Endothelial cell of umbilical vein (primary cell): ENCODE data around the gene CLCN6. TPM values are rescaled to one million over a fixed set of nuclear protein-coding genes. Genes with fewer than 3 reads are reported as not detected.

Source experiments
- BruUV-seq: library from RNA; stranded (reverse); fragments of 400-500 nt; replicated peaks from 2 replicates; lab custom pipeline; 2021; lab: Mats Ljungman, UMichigan
- CTCF ChIA-PET: fragments of 300-600, 350-600 bp; sonication (Branson Sonifier 250); formaldehyde crosslinking; loops from one replicate; lab custom pipeline; 2021; ENCODE audit warnings: antibody characterized with exemption, inconsistent platforms; lab: Charles Lee
- POLR2A ChIA-PET: fragments of 300-600, 350-600 bp; sonication (Branson Sonifier 250); formaldehyde crosslinking; loops from one replicate; lab custom pipeline; 2021; ENCODE audit warnings: antibody characterized with exemption, inconsistent platforms; lab: Charles Lee
- DNase-seq: peaks from one replicate; pipeline ENCODE4 v3.0.0-alpha.2; 2011; ENCODE audit warnings: low read depth, low spot score
- FAIRE-seq: peaks from 2 replicates; lab custom pipeline; 2011; peaks lifted over from hg19 to GRCh38; lab: Jason Lieb, UNC
- H2AFZ ChIP-seq: 2 replicates; pipeline ENCODE4 v1.6.0; 2012; ENCODE audit warnings: low read depth, low read length, control low read depth, inconsistent platforms
- H3K27ac ChIP-seq: 2 replicates; pipeline ENCODE4 v1.5.1; 2011; ENCODE audit warnings: low read depth, mild to moderate bottlenecking, control low read depth, low read length, moderate library complexity; ENCODE audit not compliant: insufficient read depth
- H3K27me3 ChIP-seq, 2 experiments: 2 replicates each; pipeline versions ENCODE4 v1.6.0 to v1.6.1; 2011; ENCODE audit warnings: low read length in 2 of 2, mixed read lengths in 1 of 2; ENCODE audit not compliant: control insufficient read depth in 2 of 2, insufficient read depth in 2 of 2
- H3K36me3 ChIP-seq, 2 experiments: 2 replicates in 1 of 2; 3 replicates in 1 of 2; pipeline ENCODE4 v1.5.1; 2011; ENCODE audit warnings: low read length in 2 of 2, mild to moderate bottlenecking in 1 of 2, moderate library complexity in 1 of 2; ENCODE audit not compliant: control insufficient read depth in 2 of 2, insufficient read depth in 2 of 2; ENCODE audit errors: extremely low read depth in 1 of 2
- H3K4me1 ChIP-seq: 3 replicates; pipeline ENCODE4 v1.5.1; 2011; ENCODE audit warnings: mild to moderate bottlenecking, low read length; ENCODE audit not compliant: control insufficient read depth, insufficient read depth; ENCODE audit errors: extremely low read depth
- H3K4me2 ChIP-seq: 2 replicates; pipeline ENCODE4 v1.6.1; 2011; ENCODE audit warnings: low read length, control low read depth, mixed read lengths; ENCODE audit not compliant: insufficient read depth
- H3K4me3 ChIP-seq, 3 experiments: fragments of 200-600 bp in 1 of 3; sonication (generic), shearing (Covaris generic) in 1 of 3; replicated peaks in 1 of 3; 2 replicates each; pipeline ENCODE4 v1.5.1; 2011 to 2016; ENCODE audit warnings: control low read depth in 3 of 3, low read length in 3 of 3, mild to moderate bottlenecking in 2 of 3, inconsistent platforms in 1 of 3, low read depth in 1 of 3, moderate library complexity in 1 of 3; ENCODE audit not compliant: insufficient read depth in 1 of 3
- H3K79me2 ChIP-seq: 2 replicates; pipeline ENCODE4 v1.6.0; 2012; ENCODE audit warnings: low read length, inconsistent platforms; ENCODE audit not compliant: control insufficient read depth, insufficient read depth
- H3K9ac ChIP-seq: replicated peaks from 2 replicates; pipeline ENCODE3; 2011; ENCODE audit warnings: low read length, control low read depth; ENCODE audit not compliant: insufficient read depth; ENCODE audit errors: extremely low read depth
- H3K9me1 ChIP-seq: replicated peaks from 3 replicates; pipeline ENCODE4 v1.6.0; 2011; ENCODE audit warnings: mild to moderate bottlenecking, low read length; ENCODE audit not compliant: control insufficient read depth, insufficient read depth; ENCODE audit errors: extremely low read depth
- H3K9me3 ChIP-seq: replicated peaks from 2 replicates; pipeline ENCODE4 v1.5.1; 2012; ENCODE audit warnings: low read length, inconsistent platforms; ENCODE audit not compliant: control insufficient read depth, insufficient read depth
- H4K20me1 ChIP-seq: replicated peaks from 2 replicates; pipeline ENCODE3; 2011; ENCODE audit warnings: mild to moderate bottlenecking, low read length; ENCODE audit not compliant: control insufficient read depth, insufficient read depth; ENCODE audit errors: extremely low read depth
- CTCF ChIP-seq, 2 donors: IDR thresholded peaks; 1 replicate in 1 of 2; 2 replicates in 1 of 2; pipeline ENCODE4 v1.5.1; 2011; ENCODE audit warnings: low read length in 2 of 2, mild to moderate bottlenecking in 2 of 2, moderate library complexity in 2 of 2, control low read depth in 1 of 2, inconsistent platforms in 1 of 2, low read depth in 1 of 2; ENCODE audit not compliant: insufficient read depth in 1 of 2; ENCODE audit errors: extremely low read depth in 1 of 2
- EZH2 ChIP-seq: IDR thresholded peaks from 2 replicates; pipeline ENCODE4 v1.6.1; 2012; ENCODE audit warnings: borderline replicate concordance, low read depth, mild to moderate bottlenecking, moderate library complexity, low read length, inconsistent platforms; ENCODE audit not compliant: severe bottlenecking
- MYC ChIP-seq: IDR thresholded peaks from one replicate; pipeline ENCODE4 v1.6.1; 2011; ENCODE audit warnings: mild to moderate bottlenecking, low read depth, low read length
- POLR2A ChIP-seq: IDR thresholded peaks from 2 replicates; pipeline ENCODE4 v1.6.1; 2012; ENCODE audit warnings: low read depth, mild to moderate bottlenecking, control low read depth, low read length
- POLR2AphosphoS5 ChIP-seq: IDR thresholded peaks from 2 replicates; pipeline ENCODE4 v1.6.1; 2012; ENCODE audit warnings: low read depth, mild to moderate bottlenecking, control low read depth, low read length, moderate library complexity; ENCODE audit not compliant: insufficient read depth
- dilution Hi-C: fragments of 300-500 bp; cut with MboI; formaldehyde crosslinking; loops from one replicate; pipeline ENCODE4 v1.15.0; 2019; ENCODE audit warnings: low sequenced_read_pairs; ENCODE audit not compliant: extremely low pct_ligation_motif_present
- intact Hi-C: fragments of 100-400 bp; cut with micrococcal nuclease; formaldehyde crosslinking; loops from one replicate; pipeline ENCODE4 v1.10.0; 2022
- polyA plus RNA-seq, 4 experiments: library from polyadenylated mRNA; depleted of rRNA in 3 of 4; stranded (reverse) in 3 of 4; unstranded in 1 of 4; fragments of >200 nt; gene quantifications; 2 replicates each; pipeline versions ENCODE4 v1.2.1 to v1.2.3, GENCODE V29; 2011 to 2012; ENCODE audit warnings: missing spikeins in 1 of 4
- total RNA-seq: library from RNA; stranded (reverse); gene quantifications from 2 replicates; pipeline ENCODE4 v1.2.3, GENCODE V29; 2021

Gene CLCN6
- total and polyA plus RNA-seq, 2 donors (not counting 3 experiments of a cell fraction or from before 2014, with no cell fraction given), result 20.4 to 41.2 TPM

- Histone ChIP-seq H3K9ac (no peak overlapping the region), H3K27me3 (no peaks in the 10 kb centered on the region), H3K9me1 (no peaks in the 10 kb centered on the region), H3K79me2 (peaks cover 3% of the 10 kb centered on the region), H3K4me2 (no peak overlapping the region), H2AFZ (no peak overlapping the region), H3K36me3 (peaks cover 2 to 16% of the 10 kb centered on the region in 2 experiments), H3K4me1 (peaks cover 55% of the 10 kb centered on the region), H3K9me3 (no peaks in the 10 kb centered on the region), H4K20me1 (no peaks in the 10 kb centered on the region), H3K27ac (no peak overlapping the region), H3K4me3 (no peak overlapping the region)
- DNase-seq, result no peak
- BruUV-seq, result no TSS peak
- TF ChIP-seq MYC (no peak), CTCF (IDR thresholded peaks at IDR 0.05; ENCODE audit: extremely low read depth in 1 of 2, insufficient read depth in 1 of 2, low read depth in 1 of 2, low read length in 2 of 2) (no peak), POLR2AphosphoS5 (no peak), POLR2A (no peak), EZH2 (no peak)
- CTCF ChIA-PET, result no interaction called here
- POLR2A ChIA-PET, result interaction anchor here (0.7 kb wide), 1 partner anchor 75 kb away, joined by 9 read pairs; no protein-coding TSS in a partner anchor
- no peak for FAIRE-seq
- intact Hi-C loops, result loop anchor here (10.0 kb wide), 1 partner anchor 526 kb away; the partner anchor contains the start of gene UBIAD1
- dilution Hi-C loops, result no loop called here
These were observed 5.1 kb upstream of the CLCN6 start for GRCh38 chr1:11800756-11801433.
